ENCODE results near the gene WNK2. TPM values are rescaled to one million over a fixed set of nuclear protein-coding genes. Genes with fewer than 3 reads are reported as not detected.

WNK2 gene
- polyA plus RNA-seq, 3 donors, result 0.40 TPM; not detected in 2

DNA sequence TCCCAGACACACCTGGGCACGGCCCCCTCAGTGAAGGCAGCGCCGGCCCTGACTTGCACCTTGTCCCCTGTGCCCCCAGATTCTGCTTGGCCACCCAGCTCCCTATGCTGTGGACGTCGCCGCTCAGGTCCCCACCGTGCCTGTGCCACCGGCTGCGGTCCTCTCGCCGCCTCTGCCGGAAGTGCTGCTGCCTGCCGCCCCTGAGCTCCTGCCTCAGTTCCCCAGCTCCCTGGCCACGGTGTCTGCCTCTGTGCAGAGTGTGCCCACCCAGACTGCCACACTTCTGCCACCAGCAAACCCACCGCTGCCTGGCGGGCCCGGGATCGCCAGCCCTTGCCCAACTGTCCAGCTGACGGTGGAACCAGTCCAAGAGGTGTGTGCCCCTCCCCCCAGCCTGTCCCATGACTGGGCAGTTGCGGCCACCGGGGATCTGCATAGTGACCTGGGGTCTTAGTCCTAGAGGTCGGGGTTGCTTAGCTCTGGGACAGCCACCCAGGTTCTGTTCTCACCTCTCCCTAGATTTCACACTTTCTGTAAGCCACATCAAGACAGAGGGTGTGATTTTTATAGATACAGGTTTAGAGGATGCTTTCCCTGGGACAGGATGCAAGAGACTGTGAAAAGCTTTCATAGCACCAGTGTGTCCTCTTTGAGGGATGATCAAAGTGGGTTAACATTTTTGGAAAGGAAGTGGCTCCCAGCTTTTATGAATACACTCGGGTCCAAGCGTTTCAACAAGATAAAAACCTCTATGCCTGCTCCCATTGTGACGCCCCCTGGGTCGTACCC is 78.0 kb downstream of the WNK2 start:
- Histone ChIP-seq H3K27me3 (ENCODE audit: control insufficient read depth in 2 of 2, insufficient read depth in 2 of 2, low read length in 2 of 2) (no peaks in the 10 kb centered on the region), H3K4me3 (replicated peaks in 1 of 3; ENCODE audit: low read depth in 2 of 3, low read length in 3 of 3) (no peak overlapping the region), H3K36me3 (replicated peaks in 1 of 2; ENCODE audit: control insufficient read depth in 1 of 2, insufficient read depth in 2 of 2, low read length in 2 of 2) (no peaks in the 10 kb centered on the region), H2AFZ (ENCODE audit: insufficient read depth, low read depth, low read length, poor library complexity, severe bottlenecking) (no peak overlapping the region), H4K20me1 (ENCODE audit: insufficient read depth, low read length) (no peaks in the 10 kb centered on the region), H3K79me2 (ENCODE audit: insufficient read depth, low read length) (no peaks in the 10 kb centered on the region), H3K27ac (ENCODE audit: low read depth in 1 of 2, low read length in 2 of 2) (no peak overlapping the region), H3K9me3 (replicated peaks in 1 of 2; ENCODE audit: control insufficient read depth in 1 of 2, insufficient read depth in 1 of 2, low read length in 2 of 2) (no peaks in the 10 kb centered on the region), H3K9ac (ENCODE audit: insufficient read depth, low read length, poor library complexity, severe bottlenecking) (no peak overlapping the region), H3K4me1 (ENCODE audit: control insufficient read depth in 1 of 2, insufficient read depth in 2 of 2, low read length in 2 of 2) (no peaks in the 10 kb centered on the region), H3K4me2 (replicated peaks; ENCODE audit: extremely low read depth, low read length, poor library complexity, severe bottlenecking) (no peak overlapping the region)
- intact Hi-C loops (cut with micrococcal nuclease), result no loop called here
- H3K9me3 Mint-ChIP-seq, result peaks cover 0 to 2% (median 0%) of the 10 kb centered on the region in 7 donors
- no peak overlapping the region for H3K4me3 Mint-ChIP-seq
- H3K36me3 Mint-ChIP-seq, result no peaks in the 10 kb centered on the region
- H3K27me3 Mint-ChIP-seq (ENCODE audit: low read depth in 3 of 3), result peaks cover 7 to 16% (median 13%) of the 10 kb centered on the region in 3 donors
- DNase-seq, result peak in 1 of 3 donors; percentile 2
- WGBS (ENCODE audit: insufficient coverage), result 98% methylated on average over 19 of the region's 26 CpGs
- no peaks in the 10 kb centered on the region for H3K4me1 Mint-ChIP-seq
- TF ChIP-seq, protein P1, sequence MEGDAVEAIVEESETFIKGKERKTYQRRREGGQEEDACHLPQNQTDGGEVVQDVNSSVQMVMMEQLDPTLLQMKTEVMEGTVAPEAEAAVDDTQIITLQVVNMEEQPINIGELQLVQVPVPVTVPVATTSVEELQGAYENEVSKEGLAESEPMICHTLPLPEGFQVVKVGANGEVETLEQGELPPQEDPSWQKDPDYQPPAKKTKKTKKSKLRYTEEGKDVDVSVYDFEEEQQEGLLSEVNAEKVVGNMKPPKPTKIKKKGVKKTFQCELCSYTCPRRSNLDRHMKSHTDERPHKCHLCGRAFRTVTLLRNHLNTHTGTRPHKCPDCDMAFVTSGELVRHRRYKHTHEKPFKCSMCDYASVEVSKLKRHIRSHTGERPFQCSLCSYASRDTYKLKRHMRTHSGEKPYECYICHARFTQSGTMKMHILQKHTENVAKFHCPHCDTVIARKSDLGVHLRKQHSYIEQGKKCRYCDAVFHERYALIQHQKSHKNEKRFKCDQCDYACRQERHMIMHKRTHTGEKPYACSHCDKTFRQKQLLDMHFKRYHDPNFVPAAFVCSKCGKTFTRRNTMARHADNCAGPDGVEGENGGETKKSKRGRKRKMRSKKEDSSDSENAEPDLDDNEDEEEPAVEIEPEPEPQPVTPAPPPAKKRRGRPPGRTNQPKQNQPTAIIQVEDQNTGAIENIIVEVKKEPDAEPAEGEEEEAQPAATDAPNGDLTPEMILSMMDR (IDR thresholded peaks at IDR 0.05), result no peak
- H3K27ac Mint-ChIP-seq, result no peak overlapping the region

DNA sequence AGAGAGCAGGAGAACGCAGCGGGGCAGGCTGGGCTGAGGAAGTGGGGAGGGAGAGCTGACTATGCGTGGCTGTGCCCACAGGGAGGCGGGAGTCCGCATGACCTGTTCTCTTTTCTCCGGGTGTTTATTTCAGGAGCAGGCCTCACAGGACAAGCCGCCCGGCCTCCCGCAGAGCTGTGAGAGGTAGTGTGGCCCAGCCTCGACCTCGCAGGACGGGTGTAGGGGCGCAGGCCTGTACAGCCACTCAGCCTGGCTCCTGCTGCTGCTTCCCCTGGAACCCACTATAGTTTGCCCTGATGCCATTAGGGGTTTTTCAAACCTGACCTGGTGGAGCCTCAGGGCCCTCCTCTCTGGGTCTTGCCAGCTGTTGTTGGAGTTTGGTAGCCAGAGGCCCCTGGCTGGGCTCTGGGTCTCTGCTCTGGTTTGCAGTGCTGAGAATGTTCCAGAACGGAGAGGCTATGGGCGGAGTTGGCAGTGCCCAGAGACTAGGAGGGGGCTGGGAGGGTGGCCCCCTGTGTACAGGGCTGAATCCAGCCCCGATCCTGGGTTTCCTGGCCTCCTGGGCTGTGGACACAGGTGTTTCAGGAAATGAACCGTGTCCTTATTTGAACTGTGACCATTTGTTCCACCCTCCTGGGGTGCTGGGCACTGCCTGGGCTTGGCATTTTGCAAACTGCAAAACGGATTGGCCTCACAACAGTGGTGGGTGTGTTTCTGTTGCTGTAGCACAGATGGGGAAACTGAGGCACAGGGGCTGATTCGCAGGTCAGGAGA is 78.8 kb downstream of the WNK2 start:
- Histone ChIP-seq H3K4me2 (replicated peaks; ENCODE audit: extremely low read depth, low read length, poor library complexity, severe bottlenecking) (no peak overlapping the region), H4K20me1 (ENCODE audit: insufficient read depth, low read length) (no peaks in the 10 kb centered on the region), H3K4me3 (replicated peaks in 1 of 3; ENCODE audit: low read depth in 2 of 3, low read length in 3 of 3) (no peak overlapping the region), H3K4me1 (ENCODE audit: control insufficient read depth in 1 of 2, insufficient read depth in 2 of 2, low read length in 2 of 2) (no peaks in the 10 kb centered on the region), H3K27me3 (ENCODE audit: control insufficient read depth in 2 of 2, insufficient read depth in 2 of 2, low read length in 2 of 2) (no peaks in the 10 kb centered on the region), H3K79me2 (ENCODE audit: insufficient read depth, low read length) (no peaks in the 10 kb centered on the region), H3K9me3 (replicated peaks in 1 of 2; ENCODE audit: control insufficient read depth in 1 of 2, insufficient read depth in 1 of 2, low read length in 2 of 2) (no peaks in the 10 kb centered on the region), H2AFZ (ENCODE audit: insufficient read depth, low read depth, low read length, poor library complexity, severe bottlenecking) (no peak overlapping the region), H3K9ac (ENCODE audit: insufficient read depth, low read length, poor library complexity, severe bottlenecking) (no peak overlapping the region), H3K36me3 (replicated peaks in 1 of 2; ENCODE audit: control insufficient read depth in 1 of 2, insufficient read depth in 2 of 2, low read length in 2 of 2) (no peaks in the 10 kb centered on the region), H3K27ac (ENCODE audit: low read depth in 1 of 2, low read length in 2 of 2) (no peak overlapping the region)
- no peaks in the 10 kb centered on the region for H3K36me3 Mint-ChIP-seq
- peaks cover 9 to 13% (median 10%) of the 10 kb centered on the region in 3 donors for H3K27me3 Mint-ChIP-seq (ENCODE audit: low read depth in 3 of 3)
- intact Hi-C loops (cut with micrococcal nuclease), result no loop called here
- no peaks in the 10 kb centered on the region for H3K4me1 Mint-ChIP-seq
- no peak overlapping the region for H3K4me3 Mint-ChIP-seq
- WGBS (ENCODE audit: insufficient coverage), result 93% methylated on average over 17 of the region's 19 CpGs
- no peak overlapping the region for H3K27ac Mint-ChIP-seq
- H3K9me3 Mint-ChIP-seq, result peaks cover 0 to 2% (median 0%) of the 10 kb centered on the region in 7 donors
- TF ChIP-seq, protein P1 (IDR thresholded peaks at IDR 0.05), result no peak
- DNase-seq, result peak in 1 of 3 donors; percentile 2

Measured in CD14-positive monocyte (primary cell).